Stimulated activated CD4-positive, alpha-beta T cell treated with anti-CD3 and anti-CD28 coated beads, Interleukin-2, amount 100 ng/mL, for 4 hours (primary cell): Measurements from ENCODE around the gene OLFM4.
"Not testable (repeated sequence)": the region's sequence is repeated elsewhere in the genome, so short reads cannot be mapped to it uniquely, and the experiment has no call there.

Experiments used
- DNase-seq: peaks from one replicate; pipeline ENCODE4 v3.0.0-alpha.2; 2020; ENCODE audit warnings: low read depth

Gene OLFM4, protein sequence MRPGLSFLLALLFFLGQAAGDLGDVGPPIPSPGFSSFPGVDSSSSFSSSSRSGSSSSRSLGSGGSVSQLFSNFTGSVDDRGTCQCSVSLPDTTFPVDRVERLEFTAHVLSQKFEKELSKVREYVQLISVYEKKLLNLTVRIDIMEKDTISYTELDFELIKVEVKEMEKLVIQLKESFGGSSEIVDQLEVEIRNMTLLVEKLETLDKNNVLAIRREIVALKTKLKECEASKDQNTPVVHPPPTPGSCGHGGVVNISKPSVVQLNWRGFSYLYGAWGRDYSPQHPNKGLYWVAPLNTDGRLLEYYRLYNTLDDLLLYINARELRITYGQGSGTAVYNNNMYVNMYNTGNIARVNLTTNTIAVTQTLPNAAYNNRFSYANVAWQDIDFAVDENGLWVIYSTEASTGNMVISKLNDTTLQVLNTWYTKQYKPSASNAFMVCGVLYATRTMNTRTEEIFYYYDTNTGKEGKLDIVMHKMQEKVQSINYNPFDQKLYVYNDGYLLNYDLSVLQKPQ

DNA sequence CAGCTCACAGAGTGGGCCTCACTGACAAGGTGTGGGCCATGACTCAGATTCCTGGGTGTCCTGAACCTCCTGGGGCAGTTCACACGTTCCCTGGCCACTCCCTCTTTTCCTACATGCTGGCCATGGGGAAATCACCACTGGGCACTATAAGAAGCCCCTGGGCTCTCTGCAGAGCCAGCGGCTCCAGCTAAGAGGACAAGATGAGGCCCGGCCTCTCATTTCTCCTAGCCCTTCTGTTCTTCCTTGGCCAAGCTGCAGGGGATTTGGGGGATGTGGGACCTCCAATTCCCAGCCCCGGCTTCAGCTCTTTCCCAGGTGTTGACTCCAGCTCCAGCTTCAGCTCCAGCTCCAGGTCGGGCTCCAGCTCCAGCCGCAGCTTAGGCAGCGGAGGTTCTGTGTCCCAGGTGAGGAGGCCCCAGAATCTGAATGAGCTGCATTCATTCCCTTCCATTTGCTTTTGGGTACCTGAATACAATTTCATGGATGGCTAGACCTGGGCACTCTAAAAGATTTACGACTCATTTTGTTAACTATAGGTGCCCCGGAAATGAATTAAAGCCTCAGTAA lies at the start of gene OLFM4:
OLFM4 (plus strand) TSS at position 177 of the 567 bp plus-strand sequence; CDS start at position 201, 24 bp downstream.
- no peak for DNase-seq

DNA sequence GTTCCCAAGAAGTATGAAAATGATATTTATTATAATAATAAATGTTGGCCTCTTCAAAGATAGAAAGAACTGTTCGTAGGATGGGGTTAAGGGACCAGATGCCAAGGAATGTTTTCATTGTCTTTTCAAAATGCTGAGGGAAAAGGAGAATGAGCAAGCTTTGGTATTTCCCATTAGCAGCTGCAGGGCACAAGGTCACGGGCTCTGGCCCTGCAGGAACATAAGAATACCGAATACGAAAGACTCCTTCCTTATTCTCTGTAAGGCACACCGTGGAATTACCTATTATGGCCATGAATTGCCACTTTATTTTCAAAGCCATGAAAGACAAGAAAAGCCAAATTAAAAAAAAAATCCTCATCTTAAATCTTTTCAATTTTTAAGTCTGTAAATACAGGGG lies 49.6 kb upstream of the OLFM4 start:
- no peak for DNase-seq

DNA sequence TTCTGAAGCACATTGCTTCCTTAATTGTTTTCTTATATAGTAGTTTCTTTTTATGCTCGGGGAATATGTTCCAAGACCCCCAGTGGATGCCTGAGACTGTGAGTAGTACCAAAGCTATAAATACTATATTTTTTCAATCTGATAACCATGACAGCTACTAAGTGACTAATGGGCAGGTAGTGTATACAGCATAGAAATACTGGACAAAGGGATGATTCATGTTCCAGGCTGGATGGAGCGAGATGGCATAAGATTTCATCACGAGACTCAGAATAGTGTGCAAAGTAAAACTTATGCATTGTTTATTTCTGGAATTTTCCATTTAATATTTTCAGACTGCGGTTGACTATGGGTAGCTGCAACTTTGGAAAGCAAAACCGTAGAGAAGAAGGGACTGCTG lies 47.9 kb upstream of the OLFM4 start:
- DNase-seq = no peak

DNA sequence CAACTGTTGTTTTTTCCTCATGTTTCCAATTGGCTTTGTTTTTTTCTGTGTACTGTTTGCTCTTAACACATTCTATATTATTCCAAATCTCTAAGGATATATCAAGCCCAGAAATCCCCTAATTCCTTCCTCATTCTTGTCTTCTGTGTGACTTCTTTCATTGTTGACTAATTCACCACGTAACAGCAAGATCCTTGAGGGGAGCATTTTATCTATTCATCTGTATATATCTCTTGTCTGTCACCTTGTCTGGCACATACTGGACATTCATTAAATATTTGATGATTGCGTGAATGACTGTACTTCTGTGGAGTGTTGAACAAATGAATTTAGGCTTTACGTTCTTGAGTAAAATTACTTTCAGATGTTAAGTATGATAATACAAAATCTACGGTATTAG lies 44.8 kb upstream of the OLFM4 start:
- no peak for DNase-seq

DNA sequence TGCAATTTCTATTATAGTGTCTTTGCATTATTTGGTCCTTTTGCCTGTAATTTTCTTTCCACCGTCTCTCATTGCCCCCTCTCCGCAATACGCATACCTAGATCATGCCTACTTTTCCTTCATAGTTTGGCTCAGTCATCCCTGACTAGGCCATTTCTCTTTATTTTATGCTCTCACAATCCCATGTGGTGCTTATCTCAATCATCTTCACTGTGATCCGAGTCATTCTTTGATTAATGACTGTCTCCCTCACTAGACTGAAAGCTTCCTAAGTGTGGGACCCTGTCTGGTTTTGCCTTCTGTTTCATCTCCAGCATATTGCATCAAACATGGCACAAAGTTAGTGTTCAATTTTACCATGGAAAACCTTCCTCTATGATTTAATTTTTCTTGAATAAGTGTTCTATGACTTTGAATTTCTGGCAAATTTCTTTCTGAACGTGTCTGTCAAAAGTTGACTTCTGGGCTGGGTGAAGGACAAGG lies 43.7 kb upstream of the OLFM4 start:
- DNase-seq = no peak

DNA sequence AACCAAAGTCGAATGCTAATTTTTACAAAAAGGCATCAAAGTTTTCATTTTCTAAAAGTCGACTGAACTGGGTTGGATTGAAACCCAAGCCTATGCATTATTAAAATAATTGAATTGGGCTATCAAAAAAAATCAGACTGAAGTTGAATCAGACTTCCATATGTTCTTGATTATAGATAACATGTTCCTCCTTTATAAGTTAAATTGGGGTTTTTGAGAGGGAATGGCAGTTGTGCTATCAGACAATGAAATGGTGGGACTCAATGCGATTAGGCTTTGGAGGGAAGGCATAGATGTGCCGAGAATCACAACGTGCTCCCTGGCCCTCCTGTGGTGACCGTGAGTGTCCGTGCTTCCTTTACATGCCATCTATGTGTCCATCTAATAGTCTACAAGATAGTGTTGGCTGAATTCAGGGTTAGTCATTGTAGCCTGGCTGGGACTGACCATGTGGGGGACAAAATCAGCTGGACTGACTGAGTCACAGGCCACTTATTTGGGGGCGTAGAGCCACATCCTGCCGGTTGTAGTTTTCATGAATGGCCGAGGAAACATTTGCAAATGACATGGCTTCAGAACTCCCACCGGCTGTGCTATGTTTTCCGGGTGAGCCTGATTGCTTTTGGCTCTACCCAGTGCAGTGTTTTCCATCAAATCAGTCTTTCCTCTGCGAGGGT lies 37.1 kb upstream of the OLFM4 start:
- DNase-seq = no peak

DNA sequence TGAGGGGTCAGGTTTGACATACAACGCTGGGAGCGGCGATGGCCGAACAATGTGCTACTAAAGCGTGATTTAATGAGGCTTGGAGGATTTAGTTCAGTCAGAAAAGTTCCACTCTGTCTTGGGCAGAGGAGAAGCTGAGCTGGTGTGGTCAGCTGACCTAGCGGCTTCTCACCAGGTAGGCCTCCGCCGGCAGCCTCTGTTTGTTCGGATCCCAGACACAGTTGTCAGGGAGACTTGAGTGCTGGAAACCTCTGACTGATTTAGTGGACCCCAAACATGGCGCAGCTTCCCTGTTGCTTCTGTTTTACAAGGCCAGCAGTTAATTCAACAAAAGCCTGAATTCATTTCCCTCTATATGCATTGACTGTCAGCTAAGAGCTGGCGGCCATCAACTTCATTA lies 36.5 kb upstream of the OLFM4 start:
- DNase-seq = no peak

DNA sequence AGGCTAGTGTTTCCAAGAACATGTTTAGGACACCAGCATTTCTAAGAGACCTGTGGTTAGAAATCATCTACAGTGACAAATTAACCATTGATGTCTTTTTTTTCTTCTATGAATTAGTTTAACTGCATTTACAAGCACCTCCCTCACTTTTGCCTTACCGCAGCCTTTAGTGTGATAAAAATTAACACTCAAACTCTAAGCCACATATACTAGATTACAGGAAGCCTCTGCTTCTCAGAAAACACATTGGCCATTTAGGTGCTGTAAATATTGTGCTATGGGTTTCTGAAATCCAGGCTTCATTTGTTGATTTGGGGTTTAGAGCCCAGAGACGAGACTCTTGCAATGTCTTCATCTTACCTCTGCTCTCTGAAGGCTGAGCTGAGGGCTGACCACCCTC lies 34.6 kb upstream of the OLFM4 start:
- DNase-seq = no peak

DNA sequence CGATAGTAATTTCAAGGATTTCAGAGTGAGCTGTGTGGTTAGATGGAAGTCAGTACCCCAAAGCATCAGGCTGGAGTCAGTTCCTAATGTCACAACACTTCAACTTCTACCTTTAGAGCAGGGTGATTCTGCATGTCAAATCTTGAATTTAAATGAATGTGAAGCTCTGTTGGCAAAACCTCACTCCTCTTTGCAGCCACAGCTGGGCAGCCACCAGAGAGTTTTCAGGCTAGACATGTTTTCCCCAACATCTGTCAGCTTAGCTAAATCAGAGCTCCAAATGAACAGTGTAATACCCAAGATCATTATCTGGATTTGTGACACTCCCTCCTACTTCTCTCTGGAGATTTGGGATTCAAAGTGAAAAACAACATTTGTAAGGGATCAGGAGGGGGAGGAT lies 33.7 kb upstream of the OLFM4 start:
- no peak for DNase-seq

DNA sequence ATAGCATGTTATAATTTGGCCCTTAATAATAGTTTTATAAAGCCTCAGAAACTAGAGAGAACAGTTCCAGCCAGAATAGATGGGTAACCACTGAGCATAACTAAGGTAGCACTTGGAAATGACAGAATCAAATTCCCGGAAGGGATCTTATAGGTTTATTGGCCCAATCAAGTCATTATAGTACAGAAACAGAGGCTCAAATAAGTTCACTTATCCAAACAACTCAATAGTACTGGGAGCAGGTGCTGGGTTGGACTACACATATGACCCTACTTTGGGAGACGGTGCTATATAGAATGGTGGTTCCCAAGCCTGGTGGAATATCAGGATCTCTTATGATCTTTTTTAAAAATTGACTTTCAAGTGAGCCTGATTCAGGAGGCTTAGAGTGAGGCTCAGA lies 32.7 kb upstream of the OLFM4 start:
- no peak for DNase-seq

DNA sequence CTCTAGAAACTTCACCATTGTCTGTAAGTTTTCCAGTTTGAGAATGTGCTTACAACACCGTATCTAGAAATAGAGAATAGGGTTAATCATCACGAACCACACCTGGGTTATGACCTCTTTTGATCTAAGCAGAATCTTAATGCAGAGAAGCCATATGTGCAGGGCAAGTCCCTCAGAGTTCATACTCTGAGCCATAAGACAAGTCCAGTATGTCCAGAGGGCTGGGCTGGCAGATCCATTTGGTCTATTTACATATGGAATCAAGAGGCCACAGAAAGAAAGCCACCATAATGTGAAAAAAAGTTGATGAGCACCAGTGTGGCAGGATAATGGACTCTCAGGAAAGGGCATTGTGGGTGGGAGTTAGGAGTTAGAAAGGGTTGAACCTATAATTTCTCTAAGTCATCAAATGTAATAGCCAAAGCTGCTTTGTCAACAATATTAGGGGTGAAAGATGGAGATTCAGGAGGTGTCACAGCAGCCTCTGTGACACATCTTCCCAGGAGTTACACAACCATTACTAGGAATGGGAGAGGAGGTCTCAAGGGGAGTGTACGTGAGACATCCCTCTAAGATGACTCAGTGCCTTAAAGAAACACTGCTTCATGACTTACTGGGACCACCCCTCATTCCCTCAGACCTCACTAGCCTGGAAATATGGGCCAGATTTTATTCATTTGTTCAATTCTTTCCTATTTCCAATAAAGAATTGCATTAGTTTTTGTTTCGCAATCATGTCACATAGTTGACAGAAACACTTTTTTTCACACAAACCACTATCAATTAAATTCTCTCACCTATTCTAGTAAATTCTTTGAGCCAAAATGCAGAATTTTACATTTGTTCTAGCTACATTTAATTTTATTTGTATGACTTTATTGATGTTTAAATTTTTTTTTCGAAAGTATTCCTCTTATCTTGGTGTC lies 30.4 kb upstream of the OLFM4 start:
- DNase-seq = no peak

DNA sequence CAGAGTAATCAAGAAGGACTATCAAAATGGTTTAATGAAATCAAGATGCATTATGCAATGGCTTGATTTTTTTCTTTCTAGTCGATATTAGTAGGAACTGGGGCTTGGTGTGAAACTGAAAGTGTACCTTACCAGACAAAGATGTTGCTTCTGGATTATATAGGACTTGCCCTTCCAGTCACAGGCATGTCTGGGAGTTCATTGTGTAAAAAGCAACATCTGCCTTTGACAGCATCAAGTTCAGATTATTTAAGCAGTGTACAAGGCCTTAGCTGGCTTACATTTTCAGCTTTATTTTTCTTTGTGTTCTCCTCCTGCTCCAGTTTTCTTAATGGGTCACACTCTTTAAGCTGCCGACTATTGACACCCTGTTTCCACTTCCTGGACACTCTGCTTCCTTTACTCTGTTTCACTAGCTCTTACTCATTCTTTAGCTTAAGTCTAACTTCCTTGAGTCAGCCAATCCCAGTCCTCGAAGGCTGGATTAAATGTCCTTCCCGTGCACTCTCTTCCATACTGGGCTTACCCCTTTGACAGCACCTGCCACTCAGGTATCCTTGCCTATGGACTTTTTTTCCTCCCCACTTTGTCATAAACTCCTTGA lies 29.4 kb upstream of the OLFM4 start:
- no peak for DNase-seq

DNA sequence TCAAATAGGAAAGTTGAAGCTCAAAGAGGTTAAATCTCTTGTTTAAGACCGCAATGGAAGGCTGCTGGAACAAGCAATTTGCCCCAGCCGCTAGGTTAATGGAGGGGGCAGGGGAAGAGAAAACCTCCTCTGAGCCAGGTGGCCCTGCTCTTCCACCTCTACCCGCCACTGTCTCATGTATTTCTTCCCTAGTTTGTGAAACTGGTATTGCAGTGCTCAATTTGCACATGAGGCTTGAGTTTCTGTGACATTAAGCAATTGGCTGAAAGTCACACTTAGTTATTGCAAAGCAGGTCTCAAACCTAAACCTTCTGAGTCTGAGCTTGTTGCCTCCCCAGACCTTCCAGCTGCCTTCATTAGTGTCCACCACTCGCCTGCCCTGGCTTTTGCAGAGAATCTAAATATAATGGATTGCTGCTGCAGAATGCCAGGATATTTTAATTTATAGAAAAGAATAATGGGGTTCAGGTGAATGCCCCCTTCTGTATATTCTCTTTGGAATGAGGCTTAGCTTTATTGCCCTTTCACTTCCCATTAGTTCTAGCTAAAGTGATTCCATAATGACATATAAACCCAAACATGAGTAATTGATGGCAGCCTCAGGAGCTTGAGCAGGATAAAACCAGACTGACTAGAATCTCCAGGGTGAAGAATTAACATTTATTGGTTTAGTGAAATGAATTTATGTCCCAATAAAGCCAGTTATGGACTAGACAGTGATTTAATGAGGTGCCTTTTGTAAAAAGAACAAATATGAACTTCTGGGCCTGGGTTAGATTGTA lies 27.0 kb upstream of the OLFM4 start:
- DNase-seq = no peak

DNA sequence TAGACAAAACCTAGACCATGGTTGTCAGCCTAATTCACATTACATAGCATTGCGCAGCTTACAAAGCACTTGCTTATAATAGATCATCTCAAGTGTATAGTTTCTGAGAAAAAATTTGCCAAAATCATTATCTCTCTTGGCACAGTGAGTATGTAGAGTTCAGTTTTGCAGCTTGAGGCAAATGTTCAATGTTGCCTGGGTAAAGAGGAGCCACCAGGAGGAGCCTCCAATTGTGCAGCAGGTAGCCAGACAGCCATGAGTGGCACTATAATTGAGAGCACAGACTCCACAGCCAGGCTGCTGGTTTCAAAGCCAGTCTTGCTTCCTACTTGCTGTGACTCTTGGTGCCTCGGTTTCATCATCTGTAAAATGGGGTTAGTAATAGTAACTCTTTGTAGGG lies 24.0 kb upstream of the OLFM4 start:
- no peak for DNase-seq

DNA sequence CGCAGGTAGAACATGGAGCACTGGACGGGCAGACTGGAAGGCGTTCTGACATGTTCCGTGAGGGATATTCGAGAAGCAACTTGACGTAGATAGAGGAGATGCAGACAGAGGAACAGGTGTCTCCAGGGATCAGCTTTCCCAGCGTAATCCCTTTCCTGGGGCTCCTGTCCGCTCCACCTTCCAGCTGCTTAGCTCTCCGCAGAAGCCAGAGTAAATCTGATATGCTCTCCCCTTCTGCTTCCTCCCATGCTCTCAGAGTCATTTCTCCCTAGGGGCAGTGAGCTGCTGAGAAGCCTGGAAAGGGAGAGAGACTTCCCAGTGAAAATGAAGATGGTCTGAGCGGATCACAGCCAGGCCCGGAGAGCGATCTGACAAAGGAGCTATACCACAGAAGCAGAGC lies 23.0 kb upstream of the OLFM4 start:
- DNase-seq = no peak

DNA sequence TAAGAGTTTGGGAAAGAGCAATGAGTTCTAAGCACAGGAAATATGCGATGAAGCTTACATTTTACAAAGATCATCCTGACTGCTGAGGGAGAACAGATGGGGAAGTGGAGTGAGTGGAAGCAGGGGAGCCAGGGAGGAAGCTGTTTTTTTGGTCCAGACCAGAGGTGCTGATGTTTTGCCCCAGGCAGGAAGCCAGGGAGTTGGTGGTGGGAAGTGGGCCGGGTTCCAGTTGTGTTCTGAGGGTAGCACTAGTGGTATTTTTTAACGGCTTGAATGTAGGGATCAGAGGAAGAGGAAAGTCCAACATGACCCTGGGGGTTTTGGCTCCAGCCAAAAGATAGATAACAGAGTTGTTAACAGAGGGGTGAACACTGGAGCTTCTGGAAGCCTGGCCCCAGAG lies 20.7 kb upstream of the OLFM4 start:
- DNase-seq = no peak

DNA sequence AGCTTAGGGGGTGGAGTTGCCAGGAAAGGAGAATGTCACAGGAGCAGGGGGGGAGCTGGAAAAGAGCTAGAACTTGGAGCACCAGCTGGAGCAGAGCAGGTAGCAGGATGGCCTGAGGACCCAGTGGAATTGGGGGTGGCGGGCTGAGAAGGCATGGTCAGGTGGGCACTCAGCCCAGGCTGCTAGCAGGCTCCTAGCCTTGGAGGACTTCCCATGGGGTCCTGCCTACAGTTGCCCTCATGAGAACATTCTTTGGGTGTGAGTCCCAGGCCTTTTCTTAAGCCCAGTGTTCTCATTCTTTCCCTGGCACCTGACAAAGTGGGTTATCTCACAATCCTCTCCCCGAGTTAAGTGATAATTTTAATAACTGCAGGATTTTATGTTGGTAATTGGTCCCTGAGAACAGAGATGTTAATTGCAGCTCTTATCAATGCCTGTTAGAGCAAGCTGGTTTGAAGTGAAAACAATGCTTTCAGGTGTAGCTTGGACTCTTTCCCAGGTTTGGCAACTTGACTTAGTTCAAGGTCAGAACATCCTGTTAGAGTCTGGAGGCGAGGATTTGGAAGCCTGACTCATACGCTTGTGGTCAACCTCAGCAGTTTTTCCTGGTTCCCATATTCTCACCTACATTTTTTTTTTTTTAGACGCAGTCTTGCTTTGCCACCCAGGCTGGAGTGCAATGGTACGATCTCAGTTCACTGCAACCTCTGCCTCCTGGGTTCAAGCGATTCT lies 18.1 kb upstream of the OLFM4 start:
- no peak for DNase-seq

DNA sequence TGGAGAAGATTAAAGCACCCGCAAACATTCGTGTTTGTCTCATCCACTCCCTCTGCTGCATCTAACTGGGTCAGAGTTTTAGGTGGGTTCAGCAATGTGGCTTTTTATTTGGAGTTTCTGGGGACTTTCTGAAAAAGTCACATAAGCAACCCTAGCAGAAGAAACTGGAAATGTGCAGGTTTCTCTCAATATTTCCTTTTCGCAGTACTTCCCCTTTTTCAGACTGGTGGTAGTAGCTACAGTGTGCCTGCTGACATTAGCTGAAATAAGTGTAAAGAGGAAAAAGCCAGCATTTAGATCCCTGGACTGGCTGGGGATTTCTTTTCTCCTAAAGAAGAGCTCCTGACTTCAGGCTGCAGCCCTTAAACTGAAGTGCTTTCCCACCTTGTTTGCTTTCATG lies 15.9 kb upstream of the OLFM4 start:
- no peak for DNase-seq

DNA sequence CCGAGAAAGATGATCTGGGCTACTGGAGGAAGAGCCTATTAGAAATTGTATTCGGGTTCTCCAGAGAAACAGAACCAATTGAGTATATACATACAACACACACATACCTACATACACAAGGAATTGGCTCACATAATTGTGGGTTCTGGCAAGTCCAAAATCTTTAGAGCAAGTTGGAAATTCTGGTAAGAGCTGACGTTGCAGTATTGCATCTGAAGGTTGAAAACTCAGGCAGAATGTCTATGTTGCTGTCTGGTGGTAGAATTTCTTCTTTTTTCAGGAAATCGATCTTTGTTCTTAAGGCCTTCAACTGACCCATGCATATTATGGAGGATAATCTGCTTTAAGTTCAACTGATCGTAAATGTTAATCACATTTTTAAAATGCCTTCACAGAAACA lies 15.5 kb upstream of the OLFM4 start:
- no peak for DNase-seq

DNA sequence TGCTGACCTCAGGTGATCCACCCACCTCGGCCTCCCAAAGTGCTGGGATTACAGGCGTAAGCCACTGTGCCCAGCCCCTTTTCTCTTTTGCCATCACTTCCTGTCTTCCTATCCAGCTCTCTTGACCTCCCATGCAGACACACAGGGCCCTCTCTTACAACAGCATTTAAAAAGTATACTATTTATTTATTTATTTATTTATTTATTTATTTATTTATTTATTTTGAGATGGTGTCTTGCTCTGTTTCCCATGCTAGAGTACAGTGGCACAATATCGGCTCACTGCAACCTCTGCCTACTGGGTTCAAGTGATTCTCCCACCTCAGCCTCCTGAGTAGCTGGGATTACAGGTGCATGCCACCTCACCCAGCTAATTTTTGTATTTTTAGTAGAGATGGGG lies 14.6 kb upstream of the OLFM4 start:
- not testable (repeated sequence) for DNase-seq
